NCI-H1105 (cell line): ENCODE results near the gene HBA1.
"Not testable (repeated sequence)": the region's sequence is repeated elsewhere in the genome, so short reads cannot be mapped to it uniquely, and the experiment has no call there.

Experiments used
- DNase-seq: peaks from one replicate; lab custom pipeline; 2025; lab: John Stamatoyannopoulos, UW

Gene HBA1

GRCh38 chr16:211631-212180 is 35.2 kb downstream of the HBA1 start:
- DNase-seq = not testable (repeated sequence)

GRCh38 chr16:212999-213398 is 36.5 kb downstream of the HBA1 start:
- DNase-seq = no peak

- DNase-seq = no peak
These were observed 43.5 kb downstream of the HBA1 start for GRCh38 chr16:220021-220420.
